ENCODE results near the gene LMF1.
"Not testable (repeated sequence)": the region's sequence is repeated elsewhere in the genome, so short reads cannot be mapped to it uniquely, and the experiment has no call there.

DNA sequence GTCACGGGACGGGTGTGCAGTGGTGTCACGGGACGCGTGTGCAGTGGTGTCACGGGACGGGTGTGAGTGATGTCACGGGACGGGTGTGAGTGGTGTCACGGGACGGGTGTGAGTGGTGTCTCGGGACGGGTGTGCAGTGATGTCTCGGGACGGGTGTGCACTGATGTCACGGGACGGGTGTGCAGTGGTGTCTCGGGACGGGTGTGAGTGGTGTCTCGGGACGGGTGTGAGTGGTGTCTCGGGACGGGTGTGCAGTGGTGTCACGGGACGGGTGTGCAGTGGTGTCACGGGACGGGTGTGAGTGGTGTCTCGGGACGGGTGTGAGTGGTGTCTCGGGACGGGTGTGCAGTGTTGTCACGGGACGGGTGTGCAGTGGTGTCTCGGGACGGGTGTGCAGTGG is 111.8 kb downstream of the LMF1 start:
- TF ChIP-seq, protein P1, sequence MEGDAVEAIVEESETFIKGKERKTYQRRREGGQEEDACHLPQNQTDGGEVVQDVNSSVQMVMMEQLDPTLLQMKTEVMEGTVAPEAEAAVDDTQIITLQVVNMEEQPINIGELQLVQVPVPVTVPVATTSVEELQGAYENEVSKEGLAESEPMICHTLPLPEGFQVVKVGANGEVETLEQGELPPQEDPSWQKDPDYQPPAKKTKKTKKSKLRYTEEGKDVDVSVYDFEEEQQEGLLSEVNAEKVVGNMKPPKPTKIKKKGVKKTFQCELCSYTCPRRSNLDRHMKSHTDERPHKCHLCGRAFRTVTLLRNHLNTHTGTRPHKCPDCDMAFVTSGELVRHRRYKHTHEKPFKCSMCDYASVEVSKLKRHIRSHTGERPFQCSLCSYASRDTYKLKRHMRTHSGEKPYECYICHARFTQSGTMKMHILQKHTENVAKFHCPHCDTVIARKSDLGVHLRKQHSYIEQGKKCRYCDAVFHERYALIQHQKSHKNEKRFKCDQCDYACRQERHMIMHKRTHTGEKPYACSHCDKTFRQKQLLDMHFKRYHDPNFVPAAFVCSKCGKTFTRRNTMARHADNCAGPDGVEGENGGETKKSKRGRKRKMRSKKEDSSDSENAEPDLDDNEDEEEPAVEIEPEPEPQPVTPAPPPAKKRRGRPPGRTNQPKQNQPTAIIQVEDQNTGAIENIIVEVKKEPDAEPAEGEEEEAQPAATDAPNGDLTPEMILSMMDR (IDR thresholded peaks at IDR 0.05), result not testable (repeated sequence)
- not testable (repeated sequence) for TF ChIP-seq ZFX (IDR thresholded peaks at IDR 0.05; ENCODE audit: borderline replicate concordance)
